ENCODE measurements around the gene BRINP3. TPM values are rescaled to one million over a fixed set of nuclear protein-coding genes. Genes with fewer than 3 reads are reported as not detected.

BRINP3 gene
- total and polyA plus RNA-seq, 2 donors (not counting 3 experiments of a cell fraction or from before 2014, with no cell fraction given): not detected

GRCh38 chr1:190327271-190327670, 150.4 kb downstream of the BRINP3 start:
- dilution Hi-C loops (cut with MboI; ENCODE audit: extremely low pct_ligation_motif_present, low sequenced_read_pairs): no loop called here
- intact Hi-C loops (cut with micrococcal nuclease): no loop called here
- FAIRE-seq (no peak), DNase-seq (ENCODE audit: low read depth, low spot score) (no peak)
- Histone ChIP-seq H4K20me1 (replicated peaks; ENCODE audit: control insufficient read depth, extremely low read depth, insufficient read depth, low read length) (no peaks in the 10 kb centered on the region), H3K36me3 (ENCODE audit: control insufficient read depth in 2 of 2, extremely low read depth in 1 of 2, insufficient read depth in 2 of 2, low read length in 2 of 2) (no peaks in the 10 kb centered on the region), H3K4me3 (replicated peaks in 1 of 3; ENCODE audit: insufficient read depth in 1 of 3, low read depth in 1 of 3, low read length in 3 of 3) (no peak overlapping the region), H3K27me3 (ENCODE audit: control insufficient read depth in 2 of 2, insufficient read depth in 2 of 2, low read length in 2 of 2) (no peaks in the 10 kb centered on the region), H3K4me1 (ENCODE audit: control insufficient read depth, extremely low read depth, insufficient read depth, low read length) (no peaks in the 10 kb centered on the region), H3K9me3 (replicated peaks; ENCODE audit: control insufficient read depth, insufficient read depth, low read length) (no peaks in the 10 kb centered on the region), H3K9ac (replicated peaks; ENCODE audit: extremely low read depth, insufficient read depth, low read length) (no peak overlapping the region), H3K4me2 (ENCODE audit: insufficient read depth, low read length) (no peak overlapping the region), H3K79me2 (ENCODE audit: control insufficient read depth, insufficient read depth, low read length) (no peaks in the 10 kb centered on the region), H3K9me1 (replicated peaks; ENCODE audit: control insufficient read depth, extremely low read depth, insufficient read depth, low read length) (no peaks in the 10 kb centered on the region), H3K27ac (ENCODE audit: insufficient read depth, low read depth, low read length) (no peak overlapping the region), H2AFZ (ENCODE audit: low read depth, low read length) (no peak overlapping the region)
- no peak for TF ChIP-seq POLR2A (IDR thresholded peaks at IDR 0.05; ENCODE audit: low read depth, low read length)
- TF ChIP-seq GATA2 (IDR thresholded peaks at IDR 0.05; ENCODE audit: insufficient read depth, insufficient read length, low read depth, low read length): no peak
- TF ChIP-seq, protein P1, sequence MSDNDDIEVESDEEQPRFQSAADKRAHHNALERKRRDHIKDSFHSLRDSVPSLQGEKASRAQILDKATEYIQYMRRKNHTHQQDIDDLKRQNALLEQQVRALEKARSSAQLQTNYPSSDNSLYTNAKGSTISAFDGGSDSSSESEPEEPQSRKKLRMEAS (IDR thresholded peaks at IDR 0.05; ENCODE audit: insufficient read depth, insufficient read length): no peak
- no peak for TF ChIP-seq POLR2AphosphoS5 (IDR thresholded peaks at IDR 0.05; ENCODE audit: insufficient read depth, low read depth, low read length)
- TF ChIP-seq EZH2 (IDR thresholded peaks at IDR 0.05; ENCODE audit: borderline replicate concordance, low read depth, low read length, severe bottlenecking): no peak
- BruUV-seq (replicated peaks): no TSS peak
- POLR2A ChIA-PET: no interaction called here
- CTCF ChIA-PET: no interaction called here

DNA sequence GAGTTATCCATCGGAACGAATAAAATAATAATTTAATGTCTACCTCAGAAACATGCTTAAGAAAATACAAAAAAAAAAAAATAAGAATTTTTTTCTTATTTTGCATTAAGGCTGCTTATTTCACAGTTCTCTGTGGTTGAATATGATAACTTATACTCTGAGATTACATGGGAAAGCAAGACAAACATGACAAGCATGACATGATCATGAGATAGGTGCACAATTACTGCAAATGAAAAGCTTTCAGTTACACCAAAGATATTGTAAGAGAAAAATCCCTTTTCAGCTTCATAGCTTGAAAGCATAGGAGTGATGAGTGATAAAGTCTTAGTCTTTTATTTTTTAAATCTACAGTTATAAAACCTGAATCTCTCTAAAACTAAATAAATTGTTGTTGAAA, 154.1 kb downstream of the BRINP3 start:
- intact Hi-C loops (cut with micrococcal nuclease) (no loop called here), dilution Hi-C loops (cut with MboI; ENCODE audit: extremely low pct_ligation_motif_present, low sequenced_read_pairs) (no loop called here)
- H4K20me1 ChIP-seq (replicated peaks; ENCODE audit: control insufficient read depth, extremely low read depth, insufficient read depth, low read length): no peaks in the 10 kb centered on the region
- H3K9me3 ChIP-seq (replicated peaks; ENCODE audit: control insufficient read depth, insufficient read depth, low read length): no peaks in the 10 kb centered on the region
- H3K36me3 ChIP-seq (ENCODE audit: control insufficient read depth in 2 of 2, extremely low read depth in 1 of 2, insufficient read depth in 2 of 2, low read length in 2 of 2): no peaks in the 10 kb centered on the region
- H3K9me1 ChIP-seq (replicated peaks; ENCODE audit: control insufficient read depth, extremely low read depth, insufficient read depth, low read length): no peaks in the 10 kb centered on the region
- CTCF ChIA-PET: interaction anchor here (0.6 to 1.0 kb wide), 2 partner anchors 16 to 20 kb away, joined by 3 to 4 read pairs; no protein-coding TSS in a partner anchor
- no peak for DNase-seq (ENCODE audit: low read depth, low spot score)
- no peak for FAIRE-seq
- no peak overlapping the region for H3K9ac ChIP-seq (replicated peaks; ENCODE audit: extremely low read depth, insufficient read depth, low read length)
- no peak overlapping the region for H3K4me2 ChIP-seq (ENCODE audit: insufficient read depth, low read length)
- H3K4me1 ChIP-seq (ENCODE audit: control insufficient read depth, extremely low read depth, insufficient read depth, low read length): no peaks in the 10 kb centered on the region
- H3K27ac ChIP-seq (ENCODE audit: insufficient read depth, low read depth, low read length): no peak overlapping the region
- H3K4me3 ChIP-seq (replicated peaks in 1 of 3; ENCODE audit: insufficient read depth in 1 of 3, low read depth in 1 of 3, low read length in 3 of 3): no peak overlapping the region
- no TSS peak for BruUV-seq (replicated peaks)
- TF ChIP-seq MYC (IDR thresholded peaks at IDR 0.05; ENCODE audit: low read depth, low read length) (no peak), EZH2 (IDR thresholded peaks at IDR 0.05; ENCODE audit: borderline replicate concordance, low read depth, low read length, severe bottlenecking) (no peak), JUN (IDR thresholded peaks at IDR 0.05; ENCODE audit: borderline replicate concordance, insufficient read depth, insufficient read length, low read depth) (no peak), POLR2A (IDR thresholded peaks at IDR 0.05; ENCODE audit: low read depth, low read length) (no peak), GATA2 (IDR thresholded peaks at IDR 0.05; ENCODE audit: insufficient read depth, insufficient read length, low read depth, low read length) (no peak), POLR2AphosphoS5 (IDR thresholded peaks at IDR 0.05; ENCODE audit: insufficient read depth, low read depth, low read length) (no peak), FOS (IDR thresholded peaks at IDR 0.05; ENCODE audit: borderline replicate concordance, insufficient read depth, low read length) (no peak)
- TF ChIP-seq, protein P1 (IDR thresholded peaks at IDR 0.05; ENCODE audit: insufficient read depth, insufficient read length): no peak
- TF ChIP-seq, protein P2, sequence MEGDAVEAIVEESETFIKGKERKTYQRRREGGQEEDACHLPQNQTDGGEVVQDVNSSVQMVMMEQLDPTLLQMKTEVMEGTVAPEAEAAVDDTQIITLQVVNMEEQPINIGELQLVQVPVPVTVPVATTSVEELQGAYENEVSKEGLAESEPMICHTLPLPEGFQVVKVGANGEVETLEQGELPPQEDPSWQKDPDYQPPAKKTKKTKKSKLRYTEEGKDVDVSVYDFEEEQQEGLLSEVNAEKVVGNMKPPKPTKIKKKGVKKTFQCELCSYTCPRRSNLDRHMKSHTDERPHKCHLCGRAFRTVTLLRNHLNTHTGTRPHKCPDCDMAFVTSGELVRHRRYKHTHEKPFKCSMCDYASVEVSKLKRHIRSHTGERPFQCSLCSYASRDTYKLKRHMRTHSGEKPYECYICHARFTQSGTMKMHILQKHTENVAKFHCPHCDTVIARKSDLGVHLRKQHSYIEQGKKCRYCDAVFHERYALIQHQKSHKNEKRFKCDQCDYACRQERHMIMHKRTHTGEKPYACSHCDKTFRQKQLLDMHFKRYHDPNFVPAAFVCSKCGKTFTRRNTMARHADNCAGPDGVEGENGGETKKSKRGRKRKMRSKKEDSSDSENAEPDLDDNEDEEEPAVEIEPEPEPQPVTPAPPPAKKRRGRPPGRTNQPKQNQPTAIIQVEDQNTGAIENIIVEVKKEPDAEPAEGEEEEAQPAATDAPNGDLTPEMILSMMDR (IDR thresholded peaks at IDR 0.05; ENCODE audit: extremely low read depth in 1 of 2, insufficient read depth in 1 of 2, low read depth in 1 of 2, low read length in 2 of 2): no peak
- no peaks in the 10 kb centered on the region for H3K27me3 ChIP-seq (ENCODE audit: control insufficient read depth in 2 of 2, insufficient read depth in 2 of 2, low read length in 2 of 2)
- H2AFZ ChIP-seq (ENCODE audit: low read depth, low read length): no peak overlapping the region
- POLR2A ChIA-PET: interaction anchor here (0.7 kb wide), 1 partner anchor 889 kb away, joined by 3 read pairs; no protein-coding TSS in a partner anchor
- H3K79me2 ChIP-seq (ENCODE audit: control insufficient read depth, insufficient read depth, low read length): no peaks in the 10 kb centered on the region

Data from endothelial cell of umbilical vein (primary cell).